H1 (cell line): ENCODE data around the gene LRTM1. TPM values are rescaled to one million over a fixed set of nuclear protein-coding genes. Genes with fewer than 3 reads are reported as not detected.

Experiments used
- CTCF ChIA-PET: fragments of 300-600 bp; sonication (Branson Sonifier 250); formaldehyde crosslinking; loops from one replicate; lab custom pipeline; 2021; ENCODE audit not compliant: partially characterized antibody; lab: Charles Lee
- POLR2A ChIA-PET: fragments of 300-600 bp; sonication (Branson Sonifier 250); formaldehyde crosslinking; loops from one replicate; lab custom pipeline; 2021; ENCODE audit warnings: inconsistent platforms; ENCODE audit not compliant: partially characterized antibody; lab: Charles Lee
- DNase-seq, 2 experiments: peaks; one replicate each; pipeline versions ENCODE4 v3.0.0 to v3.0.0-alpha.2; 2010 to 2022; ENCODE audit warnings: low spot score in 2 of 2, low read depth in 1 of 2, mixed read lengths in 1 of 2
- FAIRE-seq: peaks from 2 replicates; lab custom pipeline; 2011; peaks lifted over from hg19 to GRCh38; lab: Jason Lieb, UNC
- H2AFZ ChIP-seq: 2 replicates; pipeline ENCODE4 v1.8.1; 2012; ENCODE audit warnings: low read length, inconsistent platforms
- H2AK5ac ChIP-seq: 2 replicates; pipeline ENCODE4 v1.6.1; 2013; ENCODE audit warnings: low read depth, low read length
- H2BK120ac ChIP-seq: replicated peaks from 2 replicates; pipeline ENCODE3; 2013; ENCODE audit warnings: low read depth, low read length, inconsistent platforms
- H2BK12ac ChIP-seq: 2 replicates; pipeline ENCODE4 v1.6.1; 2013; ENCODE audit warnings: low read depth, low read length
- H2BK15ac ChIP-seq: 2 replicates; pipeline ENCODE4 v1.6.1; 2013; ENCODE audit warnings: low read length
- H2BK20ac ChIP-seq: 2 replicates; pipeline ENCODE4 v1.6.1; 2013; ENCODE audit warnings: low read length
- H2BK5ac ChIP-seq: 2 replicates; pipeline ENCODE4 v1.6.1; 2013; ENCODE audit warnings: low read depth, low read length
- H3K14ac ChIP-seq: 2 replicates; pipeline ENCODE4 v1.6.1; 2013; ENCODE audit warnings: inconsistent platforms; ENCODE audit not compliant: insufficient read length
- H3K18ac ChIP-seq: 2 replicates; pipeline ENCODE4 v1.6.1; 2013; ENCODE audit warnings: low read length; ENCODE audit errors: extremely low read depth
- H3K23ac ChIP-seq: 2 replicates; pipeline ENCODE4 v1.6.1; 2013; ENCODE audit warnings: inconsistent platforms; ENCODE audit not compliant: insufficient read length
- H3K23me2 ChIP-seq: 2 replicates; pipeline ENCODE4 v1.6.1; 2013; ENCODE audit warnings: low read depth, low read length
- H3K27ac ChIP-seq: 2 replicates; pipeline ENCODE4 v1.6.1; 2011; ENCODE audit warnings: low read depth, low read length, inconsistent platforms
- H3K27me3 ChIP-seq, 4 experiments: replicated peaks in 1 of 4; 1 replicate in 1 of 4; 2 replicates in 3 of 4; pipeline versions ENCODE4 v1.6.1 to v1.8.1; 2011 to 2013; ENCODE audit warnings: low read length in 3 of 4, mild to moderate bottlenecking in 3 of 4, inconsistent platforms in 2 of 4, mixed read lengths in 2 of 4, moderate library complexity in 1 of 4; ENCODE audit not compliant: control insufficient read depth in 3 of 4, insufficient read depth in 3 of 4; ENCODE audit errors: extremely low read depth in 1 of 4
- H3K36me3 ChIP-seq, 4 experiments: 2 replicates each; pipeline versions ENCODE4 v1.6.1 to v1.8.1; 2011 to 2013; ENCODE audit warnings: mild to moderate bottlenecking in 4 of 4, low read length in 3 of 4, moderate library complexity in 2 of 4, control low read depth in 1 of 4, inconsistent platforms in 1 of 4; ENCODE audit not compliant: insufficient read depth in 4 of 4, control insufficient read depth in 2 of 4
- H3K4ac ChIP-seq: replicated peaks from 2 replicates; pipeline ENCODE3; 2013; ENCODE audit warnings: low read length, low read depth, mixed read lengths, inconsistent platforms; ENCODE audit not compliant: insufficient read length
- H3K4me1 ChIP-seq, 4 experiments: replicated peaks in 1 of 4; 1 replicate in 1 of 4; 2 replicates in 3 of 4; pipeline versions ENCODE4 v1.6.1 to v1.8.1; 2011 to 2013; ENCODE audit warnings: low read length in 3 of 4, inconsistent platforms in 2 of 4, mixed read lengths in 1 of 4; ENCODE audit not compliant: insufficient read depth in 4 of 4, control insufficient read depth in 3 of 4
- H3K4me2 ChIP-seq, 2 experiments: 2 replicates each; pipeline versions ENCODE4 v1.6.1 to v1.8.1; 2011 to 2013; ENCODE audit warnings: low read depth in 2 of 2, low read length in 2 of 2, control low read depth in 1 of 2, inconsistent platforms in 1 of 2, mild to moderate bottlenecking in 1 of 2; ENCODE audit not compliant: insufficient read depth in 1 of 2
- H3K4me3 ChIP-seq, 4 experiments: fragments of 200-600, 300-600 bp in 1 of 4; sonication (generic), shearing (Covaris generic), sonication (Bioruptor Twin) in 1 of 4; 2 replicates each; pipeline versions ENCODE4 v1.5.1 to v1.8.1; 2011 to 2016; ENCODE audit warnings: low read length in 4 of 4, low read depth in 3 of 4, control low read depth in 2 of 4, inconsistent platforms in 2 of 4, mild to moderate bottlenecking in 2 of 4, mixed read lengths in 1 of 4, moderate library complexity in 1 of 4; ENCODE audit not compliant: insufficient read depth in 2 of 4; ENCODE audit errors: extremely low read depth in 1 of 4
- H3K56ac ChIP-seq: replicated peaks from 2 replicates; pipeline ENCODE3; 2013; ENCODE audit warnings: low read depth, mild to moderate bottlenecking, mixed read lengths, low read length, inconsistent platforms; ENCODE audit not compliant: insufficient read length
- H3K79me1 ChIP-seq: 2 replicates; pipeline ENCODE4 v1.6.1; 2013; ENCODE audit warnings: low read depth, low read length, control low read depth
- H3K79me2 ChIP-seq, 2 experiments: 2 replicates each; pipeline versions ENCODE4 v1.6.1 to v1.8.1; 2012 to 2013; ENCODE audit warnings: low read length in 2 of 2, mild to moderate bottlenecking in 2 of 2, inconsistent platforms in 1 of 2; ENCODE audit not compliant: insufficient read depth in 2 of 2, control insufficient read depth in 1 of 2
- H3K9ac ChIP-seq, 4 experiments: replicated peaks in 1 of 4; 1 replicate in 1 of 4; 2 replicates in 3 of 4; pipeline versions ENCODE4 v1.6.1 to v1.8.1; 2011 to 2013; ENCODE audit warnings: low read depth in 3 of 4, low read length in 3 of 4, control low read depth in 2 of 4, mild to moderate bottlenecking in 2 of 4, moderate library complexity in 2 of 4, inconsistent platforms in 1 of 4; ENCODE audit errors: extremely low read depth in 1 of 4
- H3K9me3 ChIP-seq, 2 experiments: 2 replicates each; pipeline versions ENCODE4 v1.6.1 to v1.8.1; 2012 to 2013; ENCODE audit warnings: mild to moderate bottlenecking in 2 of 2, moderate library complexity in 2 of 2, control low read depth in 1 of 2, inconsistent platforms in 1 of 2, low read depth in 1 of 2, low read length in 1 of 2, mixed read lengths in 1 of 2; ENCODE audit not compliant: insufficient read depth in 2 of 2
- H4K20me1 ChIP-seq, 2 experiments: replicated peaks in 1 of 2; 2 replicates each; pipeline versions ENCODE3 to v1.8.1; 2011 to 2013; ENCODE audit warnings: inconsistent platforms in 2 of 2, low read length in 2 of 2, mild to moderate bottlenecking in 1 of 2; ENCODE audit not compliant: insufficient read depth in 2 of 2, control insufficient read depth in 1 of 2
- H4K5ac ChIP-seq: 2 replicates; pipeline ENCODE4 v1.6.1; 2013; ENCODE audit warnings: low read length, low read depth, mixed read lengths, inconsistent platforms; ENCODE audit not compliant: insufficient read length
- H4K8ac ChIP-seq: 2 replicates; pipeline ENCODE4 v1.8.0; 2013; ENCODE audit warnings: mild to moderate bottlenecking, moderate library complexity, low read length, inconsistent platforms; ENCODE audit not compliant: insufficient read depth; ENCODE audit errors: extremely low read depth
- H4K91ac ChIP-seq: replicated peaks from 2 replicates; pipeline ENCODE3; 2013; ENCODE audit warnings: low read length, mixed read lengths, inconsistent platforms; ENCODE audit not compliant: insufficient read length
- ASH2L ChIP-seq: fragments of 200-600, 300-600 bp; sonication (generic); IDR thresholded peaks from one replicate; pipeline ENCODE4 v1.7.1; 2017; ENCODE audit warnings: low read length
- BACH1 ChIP-seq: IDR thresholded peaks from 2 replicates; pipeline ENCODE4 v1.6.1; 2012; ENCODE audit warnings: low read length, improper control_type of control experiment
- CBX8 ChIP-seq: fragments of 300-800, 300-1000 bp; sonication (generic); IDR thresholded peaks from 2 replicates; pipeline ENCODE4 v1.7.1; 2016; ENCODE audit warnings: low read depth, low read length, borderline replicate concordance
- CTBP2 ChIP-seq: IDR thresholded peaks from 2 replicates; pipeline ENCODE4 v1.7.0; 2011; ENCODE audit warnings: borderline replicate concordance, mild to moderate bottlenecking, moderate library complexity, mixed read lengths, low read length; ENCODE audit not compliant: insufficient read depth, insufficient read length
- JUND ChIP-seq: IDR thresholded peaks from 2 replicates; pipeline ENCODE4 v1.6.1; 2011; ENCODE audit warnings: mild to moderate bottlenecking, improper control_type of control experiment, low read length
- KDM1A ChIP-seq: fragments of 200-600, 300-600 bp; sonication (generic); IDR thresholded peaks from 2 replicates; pipeline ENCODE4 v1.7.1; 2016; ENCODE audit warnings: mild to moderate bottlenecking, low read length, borderline replicate concordance
- KDM4A ChIP-seq: IDR thresholded peaks from one replicate; pipeline ENCODE4 v1.7.1; 2012; ENCODE audit warnings: low read depth, mild to moderate bottlenecking, moderate library complexity, low read length, inconsistent platforms; ENCODE audit not compliant: severe bottlenecking
- SAP30 ChIP-seq: fragments of 300-600 bp; sonication (generic); IDR thresholded peaks from 2 replicates; pipeline ENCODE4 v1.7.1; 2012; ENCODE audit warnings: low read length, moderate library complexity, mild to moderate bottlenecking, inconsistent platforms; ENCODE audit not compliant: insufficient read depth, insufficient replicate concordance
- SIX5 ChIP-seq: IDR thresholded peaks from 2 replicates; pipeline ENCODE4 v1.6.1; 2011; ENCODE audit warnings: mild to moderate bottlenecking, low read depth, low read length
- SP2 ChIP-seq: IDR thresholded peaks from 2 replicates; pipeline ENCODE4 v1.6.1; 2012; ENCODE audit warnings: mild to moderate bottlenecking, low read length, inconsistent platforms
- SUZ12 ChIP-seq: fragments of 200-600 bp; sonication (generic); IDR thresholded peaks from 2 replicates; pipeline ENCODE4 v1.6.1; 2012; ENCODE audit warnings: mild to moderate bottlenecking, inconsistent platforms, low read length, moderate library complexity, mixed read lengths
- TAF7 ChIP-seq: optimal IDR thresholded peaks from 2 replicates; pipeline ENCODE3; 2011; ENCODE audit warnings: low read depth, mild to moderate bottlenecking, inconsistent platforms, low read length, moderate library complexity, borderline replicate concordance
- ZNF274 ChIP-seq: IDR thresholded peaks from 2 replicates; pipeline ENCODE4 v1.7.0; 2012; ENCODE audit warnings: low read length, borderline replicate concordance; ENCODE audit errors: extremely low read depth
- WGBS, 2 experiments: shearing (Covaris generic) in 1 of 2; methylation state at CpG; one replicate each; pipeline versions ENCODE4 v1.1.6 to v1.1.7; 2013 to 2015; ENCODE audit warnings: low lambda C conversion rate in 2 of 2, mixed read lengths in 2 of 2, inconsistent platforms in 1 of 2, low coverage in 1 of 2, missing lambda C conversion rate in 1 of 2; ENCODE audit not compliant: insufficient replicate concordance in 2 of 2, insufficient coverage in 1 of 2, insufficient read length in 1 of 2; ENCODE audit errors: extremely low coverage in 1 of 2, missing lambda C conversion rate in 1 of 2; 5-methylcytosine and 5-hydroxymethylcytosine counted together
- polyA plus RNA-seq, 7 experiments: library from polyadenylated mRNA; depleted of rRNA in 3 of 7; stranded (reverse) in 5 of 7; unstranded in 2 of 7; fragments of >200 nt in 5 of 7; fragments of 200-250 nt in 2 of 7; gene quantifications; 1 replicate in 5 of 7; 2 replicates in 1 of 7; 4 replicates in 1 of 7; pipeline versions ENCODE4 v1.2.1 to v1.2.3, GENCODE V29; 2011 to 2013; ENCODE audit warnings: missing spikeins in 2 of 7, mixed read lengths in 2 of 7
- total RNA-seq: library from RNA; stranded (reverse); fragmentation: NEBNext Ultra II Directional; extraction: Animal tissue kit (Norgen Biotek cat#: 25700); gene quantifications from 2 replicates; pipeline ENCODE4 v1.2.1, GENCODE V29; 2021
- TF ChIP-seq, protein P1 (sequence below): IDR thresholded peaks from 2 replicates; pipeline ENCODE4 v1.6.1; 2011; ENCODE audit warnings: low read depth, mild to moderate bottlenecking, low read length; ENCODE audit not compliant: insufficient read depth

Gene LRTM1
- total and polyA plus RNA-seq, 2 of the 8 experiments (the other 6 are each of a cell fraction or from before 2014, with no cell fraction given): not detected

DNA sequence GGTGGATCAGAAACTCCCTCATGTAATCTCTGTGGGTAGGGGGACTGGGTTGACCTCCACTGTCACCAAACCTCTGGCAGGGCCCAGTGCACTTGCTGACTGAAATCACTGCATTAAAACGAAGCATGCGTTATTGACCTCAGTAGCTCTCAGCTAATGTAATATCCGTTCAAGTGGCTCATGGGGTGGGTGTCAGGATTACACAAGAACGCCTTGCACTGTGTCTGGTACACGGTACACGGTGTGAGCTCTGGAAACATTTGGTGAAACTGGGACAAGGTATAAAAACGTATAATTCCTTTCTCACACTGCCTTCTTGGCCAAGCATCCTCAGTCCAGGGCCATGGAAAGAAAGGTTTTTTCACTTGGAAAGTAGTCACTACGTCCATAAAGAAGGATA is 11.9 kb downstream of the LRTM1 start:
- no peaks in the 10 kb centered on the region for H3K79me1 ChIP-seq
- no peak overlapping the region for H3K56ac ChIP-seq
- no peak overlapping the region for H4K8ac ChIP-seq
- no peak overlapping the region for H3K9ac ChIP-seq
- H3K4me3 ChIP-seq: no peak overlapping the region
- H3K4me2 ChIP-seq: no peak overlapping the region
- CTCF ChIA-PET: interaction anchor here (0.5 to 1.7 kb wide), 2 partner anchors 61 to 102 kb away, joined by 3 to 4 read pairs; no protein-coding TSS in a partner anchor
- H3K27me3 ChIP-seq: no peaks in the 10 kb centered on the region
- H2BK15ac ChIP-seq: no peak overlapping the region
- WGBS, 2 experiments: 90% methylated on average over 8 of the region's 8 CpGs; no CpG with 5 or more reads in 1 of the 2 experiments
- no peaks in the 10 kb centered on the region for H4K20me1 ChIP-seq
- no peak overlapping the region for H3K23ac ChIP-seq
- no peak overlapping the region for H2AFZ ChIP-seq
- no peak overlapping the region for H4K91ac ChIP-seq
- no peak overlapping the region for H3K14ac ChIP-seq
- no peak overlapping the region for H2BK12ac ChIP-seq
- POLR2A ChIA-PET: interaction anchor here (0.8 kb wide), 1 partner anchor 15 kb away, joined by 3 read pairs; no protein-coding TSS in a partner anchor
- H3K18ac ChIP-seq: no peak overlapping the region
- no peak overlapping the region for H2BK120ac ChIP-seq
- no peak overlapping the region for H2BK20ac ChIP-seq
- no peak overlapping the region for H2BK5ac ChIP-seq
- no peak overlapping the region for H4K5ac ChIP-seq
- no peak overlapping the region for H3K4ac ChIP-seq
- H3K36me3 ChIP-seq: 0 out of 8 replicates have a peak, but pooled peaks cover 0 to 4% (median 0%) of the 10 kb centered on the region in 4 experiments
- H3K27ac ChIP-seq: no peak overlapping the region
- H3K4me1 ChIP-seq: no peaks in the 10 kb centered on the region
- FAIRE-seq (no peak), DNase-seq (no peak)
- H3K79me2 ChIP-seq: no peaks in the 10 kb centered on the region
- no peaks in the 10 kb centered on the region for H3K23me2 ChIP-seq
- no peak overlapping the region for H2AK5ac ChIP-seq
- H3K9me3 ChIP-seq: peaks cover 0 to 5% of the 10 kb centered on the region in 2 experiments; a peak in 3 of 4 replicates
- TF ChIP-seq SIX5 (no peak), SUZ12 (no peak), SP2 (no peak), BACH1 (no peak), ZNF274 (no peak), CBX8 (no peak), KDM1A (no peak), KDM4A (no peak), CTBP2 (no peak), SAP30 (no peak), ASH2L (no peak), JUND (no peak), TAF7 (no peak)
- TF ChIP-seq, protein P1, sequence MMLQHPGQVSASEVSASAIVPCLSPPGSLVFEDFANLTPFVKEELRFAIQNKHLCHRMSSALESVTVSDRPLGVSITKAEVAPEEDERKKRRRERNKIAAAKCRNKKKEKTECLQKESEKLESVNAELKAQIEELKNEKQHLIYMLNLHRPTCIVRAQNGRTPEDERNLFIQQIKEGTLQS: no peak
